KMS-11 (cell line): Measurements from ENCODE around the gene IL1RAPL2.

Experiments used
- H2AFZ ChIP-seq: fragments of 200-600 bp; sonication (generic); 2 replicates; pipeline ENCODE4 v1.6.1; 2016; ENCODE audit warnings: antibody characterized with exemption, mixed run types, low read depth
- H3K27ac ChIP-seq: fragments of 200-600 bp; sonication (generic); 2 replicates; pipeline ENCODE4 v1.6.1; 2016; ENCODE audit warnings: mild to moderate bottlenecking, mixed run types
- H3K27me3 ChIP-seq: fragments of 200-600 bp; sonication (generic); 2 replicates; pipeline ENCODE4 v1.6.1; 2017; ENCODE audit warnings: mild to moderate bottlenecking, low read depth, mixed run types, moderate library complexity; ENCODE audit not compliant: insufficient read depth
- H3K36me3 ChIP-seq: fragments of 200-600 bp; sonication (generic); 2 replicates; pipeline ENCODE4 v1.6.1; 2017; ENCODE audit warnings: mild to moderate bottlenecking, mixed run types; ENCODE audit not compliant: insufficient read depth
- H3K4me1 ChIP-seq: fragments of 200-600 bp; sonication (generic); 2 replicates; pipeline ENCODE4 v1.6.1; 2016; ENCODE audit warnings: mild to moderate bottlenecking, low read depth, mixed run types; ENCODE audit not compliant: poor library complexity, severe bottlenecking
- H3K4me2 ChIP-seq: fragments of 200-600 bp; sonication (generic); 2 replicates; pipeline ENCODE4 v1.7.0; 2016; ENCODE audit warnings: mild to moderate bottlenecking, mixed run types
- H3K4me3 ChIP-seq: fragments of 200-600 bp; sonication (generic); IDR thresholded peaks from 2 replicates; pipeline ENCODE4 v1.6.1; 2017; ENCODE audit warnings: low read depth, low read length, mixed read lengths; ENCODE audit not compliant: insufficient read depth
- H3K79me2 ChIP-seq: fragments of 200-600 bp; sonication (generic); 2 replicates; pipeline ENCODE4 v1.6.1; 2016; ENCODE audit warnings: low read depth, mixed run types; ENCODE audit not compliant: insufficient read depth
- H3K9ac ChIP-seq: fragments of 200-600 bp; sonication (generic); 2 replicates; pipeline ENCODE4 v1.6.1; 2016; ENCODE audit warnings: mild to moderate bottlenecking, mixed run types
- H4K20me1 ChIP-seq: fragments of 200-600 bp; sonication (generic); 2 replicates; pipeline ENCODE4 v1.6.1; 2016; ENCODE audit warnings: mild to moderate bottlenecking, mixed run types; ENCODE audit not compliant: insufficient read depth
- TF ChIP-seq, protein P1 (sequence below): fragments of 200-600 bp; sonication (generic); conservative IDR thresholded peaks from 2 replicates; pipeline ENCODE4 v1.6.1; 2017; ENCODE audit warnings: low read depth, mild to moderate bottlenecking, antibody characterized with exemption, low read length, moderate library complexity, mixed read lengths

Gene IL1RAPL2

DNA sequence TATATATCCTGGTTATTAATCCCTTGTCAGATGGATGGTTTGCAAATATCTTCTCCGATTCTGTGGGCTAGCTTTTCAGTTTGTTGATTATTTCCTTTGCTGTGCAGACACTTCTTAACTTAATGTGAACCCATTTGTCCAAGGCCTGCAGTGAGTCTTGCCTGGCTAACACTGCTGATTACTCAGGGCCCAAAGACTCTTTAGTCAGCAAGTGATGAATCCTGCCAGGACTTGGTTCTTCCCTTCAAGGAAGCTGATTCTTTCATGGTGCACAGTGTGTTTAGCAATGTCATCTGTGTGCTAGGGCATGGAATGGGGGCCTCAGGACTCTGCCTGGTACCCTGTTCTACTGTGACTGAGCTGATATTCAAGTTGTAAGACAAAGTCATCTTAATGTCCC, 736.2 kb downstream of the IL1RAPL2 start:
- no peaks in the 10 kb centered on the region for H3K27me3 ChIP-seq
- H3K27ac ChIP-seq = no peak overlapping the region
- H3K4me1 ChIP-seq = no peaks in the 10 kb centered on the region
- no peaks in the 10 kb centered on the region for H3K79me2 ChIP-seq
- H3K36me3 ChIP-seq = no peaks in the 10 kb centered on the region
- no peak overlapping the region for H2AFZ ChIP-seq
- no peaks in the 10 kb centered on the region for H4K20me1 ChIP-seq
- no peak overlapping the region for H3K4me2 ChIP-seq
- TF ChIP-seq, protein P1, sequence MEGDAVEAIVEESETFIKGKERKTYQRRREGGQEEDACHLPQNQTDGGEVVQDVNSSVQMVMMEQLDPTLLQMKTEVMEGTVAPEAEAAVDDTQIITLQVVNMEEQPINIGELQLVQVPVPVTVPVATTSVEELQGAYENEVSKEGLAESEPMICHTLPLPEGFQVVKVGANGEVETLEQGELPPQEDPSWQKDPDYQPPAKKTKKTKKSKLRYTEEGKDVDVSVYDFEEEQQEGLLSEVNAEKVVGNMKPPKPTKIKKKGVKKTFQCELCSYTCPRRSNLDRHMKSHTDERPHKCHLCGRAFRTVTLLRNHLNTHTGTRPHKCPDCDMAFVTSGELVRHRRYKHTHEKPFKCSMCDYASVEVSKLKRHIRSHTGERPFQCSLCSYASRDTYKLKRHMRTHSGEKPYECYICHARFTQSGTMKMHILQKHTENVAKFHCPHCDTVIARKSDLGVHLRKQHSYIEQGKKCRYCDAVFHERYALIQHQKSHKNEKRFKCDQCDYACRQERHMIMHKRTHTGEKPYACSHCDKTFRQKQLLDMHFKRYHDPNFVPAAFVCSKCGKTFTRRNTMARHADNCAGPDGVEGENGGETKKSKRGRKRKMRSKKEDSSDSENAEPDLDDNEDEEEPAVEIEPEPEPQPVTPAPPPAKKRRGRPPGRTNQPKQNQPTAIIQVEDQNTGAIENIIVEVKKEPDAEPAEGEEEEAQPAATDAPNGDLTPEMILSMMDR = no peak
- no peak overlapping the region for H3K9ac ChIP-seq
- no peak overlapping the region for H3K4me3 ChIP-seq

DNA sequence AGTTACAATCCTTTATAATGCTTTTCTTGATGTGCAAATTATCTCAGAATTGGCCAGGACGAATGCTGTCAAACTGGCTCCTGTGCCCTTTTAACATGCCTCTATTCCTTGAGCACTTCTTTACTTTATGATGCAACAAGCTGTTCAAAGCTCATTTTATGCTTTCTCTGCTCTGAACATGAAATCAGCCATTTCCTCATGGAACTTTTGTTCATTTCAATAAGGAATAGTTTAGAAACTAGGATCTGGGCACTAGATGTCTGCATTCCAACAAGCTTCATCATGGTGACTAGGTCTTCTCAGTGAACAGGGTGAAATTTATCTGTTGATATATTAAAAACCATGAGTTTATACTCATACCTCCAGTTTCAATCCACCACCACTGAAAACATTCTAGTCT, 741.8 kb downstream of the IL1RAPL2 start:
- Histone ChIP-seq H2AFZ (no peak overlapping the region), H3K4me1 (no peaks in the 10 kb centered on the region), H3K36me3 (no peaks in the 10 kb centered on the region), H3K9ac (no peak overlapping the region), H4K20me1 (no peaks in the 10 kb centered on the region), H3K4me3 (no peak overlapping the region), H3K4me2 (no peak overlapping the region), H3K27ac (no peak overlapping the region), H3K27me3 (no peaks in the 10 kb centered on the region), H3K79me2 (no peaks in the 10 kb centered on the region)
- TF ChIP-seq, protein P1 = no peak

DNA sequence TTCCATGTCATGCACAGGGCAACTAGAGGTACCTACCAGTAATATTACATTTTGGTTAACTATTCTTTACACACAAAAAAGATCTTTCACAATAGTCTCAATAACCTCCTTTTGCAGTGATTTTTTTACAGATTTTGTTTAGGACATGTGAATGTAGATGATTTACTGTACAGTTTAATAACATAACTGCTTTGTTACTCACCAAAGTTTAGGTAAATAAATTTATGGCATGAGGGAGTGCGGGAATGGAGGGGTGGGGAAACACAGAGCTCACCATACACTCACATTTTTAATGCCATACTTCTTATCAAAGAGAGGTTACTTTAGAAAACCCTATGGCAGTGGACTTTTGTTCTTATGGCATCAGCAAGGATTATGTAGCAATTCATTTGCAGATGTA, 747.6 kb downstream of the IL1RAPL2 start:
- TF ChIP-seq, protein P1 = no peak

DNA sequence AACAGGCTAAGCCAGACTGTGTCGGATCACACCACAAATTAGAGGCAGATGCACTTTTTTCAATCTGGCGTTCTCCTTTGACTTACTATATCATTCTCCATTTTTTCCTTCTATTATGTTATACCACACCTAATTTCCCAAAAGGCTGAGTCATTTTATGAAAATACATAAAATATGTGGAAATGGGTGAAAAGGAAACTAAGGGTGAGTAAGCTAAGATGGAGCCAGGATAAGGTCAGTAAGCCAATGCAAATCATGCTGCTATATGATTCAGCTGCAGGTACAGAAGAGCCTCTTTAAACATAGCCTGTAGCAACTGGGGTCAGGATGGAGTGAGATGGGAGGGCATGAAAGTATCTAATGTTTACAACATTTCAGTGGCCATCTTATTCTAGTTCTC, 748.5 kb downstream of the IL1RAPL2 start:
- no peak overlapping the region for H3K4me2 ChIP-seq

More for the DNA sequence above, 747.6 kb downstream of the IL1RAPL2 start:
- H3K4me3 ChIP-seq = no peak overlapping the region
- H3K36me3 ChIP-seq = no peaks in the 10 kb centered on the region
- H3K4me2 ChIP-seq = no peak overlapping the region
- no peaks in the 10 kb centered on the region for H3K27me3 ChIP-seq
- no peaks in the 10 kb centered on the region for H3K4me1 ChIP-seq
- H4K20me1 ChIP-seq = no peaks in the 10 kb centered on the region
- H2AFZ ChIP-seq = no peak overlapping the region
- H3K79me2 ChIP-seq = no peaks in the 10 kb centered on the region
- no peak overlapping the region for H3K9ac ChIP-seq
- no peak overlapping the region for H3K27ac ChIP-seq

More for the DNA sequence above, 748.5 kb downstream of the IL1RAPL2 start:
- Histone ChIP-seq H2AFZ (no peak overlapping the region), H3K27ac (no peak overlapping the region), H3K9ac (no peak overlapping the region), H3K27me3 (no peaks in the 10 kb centered on the region), H3K79me2 (no peaks in the 10 kb centered on the region), H3K4me1 (no peaks in the 10 kb centered on the region), H3K4me3 (no peak overlapping the region), H3K36me3 (no peaks in the 10 kb centered on the region), H4K20me1 (no peaks in the 10 kb centered on the region)
- TF ChIP-seq, protein P1 = no peak
